Measurements from ENCODE around the gene SP2.
A peak's percentile ranks its signal among the peaks of the same experiment; 100 is the strongest.

The SP2 gene

DNA sequence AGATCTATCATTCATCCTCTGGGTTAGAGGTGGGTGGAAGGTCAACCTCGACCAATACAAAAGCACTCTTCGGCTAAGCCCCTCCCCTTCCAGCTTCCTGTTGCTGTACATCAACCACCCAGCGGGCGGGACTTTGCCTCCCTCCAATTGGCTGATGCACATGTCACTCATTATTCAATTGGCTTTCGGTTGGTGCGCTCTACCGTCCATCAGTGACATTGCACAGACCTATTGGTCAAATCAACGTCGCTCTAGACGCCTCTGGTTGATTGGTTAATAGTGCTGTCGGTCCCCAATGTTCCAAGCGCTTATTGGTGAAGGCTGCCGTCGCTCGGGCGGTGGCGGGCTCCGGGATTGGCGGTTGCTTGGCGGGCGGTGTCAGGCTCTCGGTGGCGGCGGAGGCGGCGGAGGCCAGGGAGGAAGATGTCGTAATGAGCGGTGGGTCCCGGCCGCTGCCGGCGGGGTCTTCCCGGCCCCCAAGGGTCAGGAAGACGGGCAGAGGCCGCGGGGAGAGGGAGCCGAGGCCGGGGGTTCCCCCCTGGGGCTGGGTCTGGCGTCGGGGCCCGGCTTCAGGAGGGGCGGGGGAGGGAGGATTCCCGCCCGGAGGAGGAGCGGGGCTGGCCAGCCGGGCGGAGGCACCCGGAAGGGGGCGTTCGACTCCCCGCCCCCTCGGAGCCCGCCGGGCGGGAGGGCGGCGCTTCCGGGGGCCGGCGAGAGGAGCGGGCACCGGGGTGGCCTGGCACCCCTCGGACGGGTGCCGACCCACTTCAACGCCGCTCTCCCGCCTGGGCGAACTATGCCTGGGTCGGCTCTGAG, at the start of gene SP2:
Gene SP2, plus strand, starts transcription at position 381 of the 816 bp plus-strand sequence. Its CDS starts 51 bp downstream, at position 432.
- peak; percentile 100 for DNase-seq

DNA sequence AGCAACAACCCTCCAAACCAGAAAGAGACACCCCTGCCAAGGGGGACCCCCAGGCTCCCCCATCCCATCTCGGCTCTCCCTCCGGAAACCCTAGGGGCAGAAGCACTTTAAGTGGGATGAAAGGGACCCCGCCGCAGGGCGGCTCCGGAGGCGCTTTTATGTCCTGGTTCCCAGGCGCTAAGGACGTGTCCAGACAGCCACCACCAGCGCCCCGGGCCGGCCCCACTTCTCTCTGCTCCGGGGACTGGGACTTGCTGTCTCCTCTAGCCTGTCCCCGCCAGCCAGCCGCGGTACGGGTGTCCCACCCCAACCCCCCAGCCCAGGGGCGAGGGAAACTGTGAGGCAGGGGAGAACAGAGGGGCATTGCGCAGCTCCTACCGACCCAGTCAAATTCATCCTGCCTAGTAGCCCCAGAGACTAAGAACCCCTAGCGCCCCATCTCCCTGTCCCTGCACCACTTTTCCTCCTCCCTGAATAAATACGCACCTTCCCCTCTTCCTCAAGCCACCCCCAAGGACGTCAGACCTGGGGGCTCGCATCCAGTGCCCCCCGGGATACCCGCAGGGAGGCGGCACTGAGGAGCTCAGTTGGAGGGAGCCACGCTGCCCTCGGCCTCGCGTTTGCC, 49.2 kb upstream of the SP2 start:
- no peak for DNase-seq

DNA sequence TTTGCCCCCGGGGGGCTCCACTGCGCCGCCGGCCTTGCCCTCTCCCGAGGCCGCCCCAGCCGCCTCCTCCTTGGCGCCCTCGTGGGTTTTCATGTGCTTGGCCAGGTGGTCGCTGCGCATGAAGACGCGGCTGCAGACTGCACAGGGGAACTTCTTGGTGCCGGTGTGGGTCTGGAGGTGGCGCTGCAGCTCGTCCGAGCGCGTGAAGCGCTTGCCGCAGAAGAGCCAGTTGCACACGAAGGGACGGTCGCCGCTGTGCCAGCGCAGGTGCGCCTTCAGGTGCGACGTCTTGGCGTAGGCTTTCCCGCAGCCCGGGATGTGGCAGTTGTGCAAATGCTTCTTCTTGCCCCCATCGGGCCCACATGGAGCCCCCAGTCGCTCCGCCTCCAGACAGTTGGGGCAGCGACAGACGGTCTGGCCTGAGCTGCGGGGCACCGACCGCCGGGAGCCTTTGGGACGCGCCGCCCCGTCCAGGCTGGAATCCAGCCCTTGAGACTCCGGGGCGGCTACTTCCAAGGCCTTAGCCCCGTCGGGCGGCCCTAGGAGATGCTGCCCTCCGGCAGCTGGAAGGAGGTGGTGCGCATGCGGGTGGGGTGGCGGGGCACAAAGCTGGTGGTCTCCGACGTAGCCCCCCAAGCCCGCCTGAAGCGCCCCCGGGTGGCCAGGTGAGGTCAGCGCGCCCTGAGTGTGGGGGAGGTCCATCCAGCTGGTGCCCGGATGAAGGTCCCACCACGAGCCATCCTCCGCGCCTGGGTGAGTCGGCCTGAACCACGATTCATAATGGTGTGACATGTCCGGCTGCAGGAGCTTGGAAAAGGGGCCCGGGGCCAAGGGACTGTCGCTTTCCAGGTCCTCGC, 48.5 kb upstream of the SP2 start:
- DNase-seq = peak; percentile 27 to 32

DNA sequence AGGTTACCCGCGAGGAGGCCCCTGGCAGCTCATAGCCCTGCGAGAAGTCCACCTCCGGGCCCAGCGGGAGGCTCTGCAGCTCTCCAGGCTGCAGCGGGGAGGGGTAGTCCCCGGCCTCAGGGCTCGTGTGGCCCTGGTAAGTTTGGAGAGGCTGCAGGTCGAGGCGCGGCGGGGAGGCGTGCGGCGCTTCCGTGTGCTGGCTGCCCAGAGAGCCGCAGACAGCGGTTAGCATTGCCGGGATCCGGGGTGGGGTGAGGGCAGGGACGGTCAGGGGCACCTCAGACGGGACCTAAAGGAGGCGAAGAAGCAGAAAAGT, 47.9 kb upstream of the SP2 start:
- no peak for DNase-seq

DNA sequence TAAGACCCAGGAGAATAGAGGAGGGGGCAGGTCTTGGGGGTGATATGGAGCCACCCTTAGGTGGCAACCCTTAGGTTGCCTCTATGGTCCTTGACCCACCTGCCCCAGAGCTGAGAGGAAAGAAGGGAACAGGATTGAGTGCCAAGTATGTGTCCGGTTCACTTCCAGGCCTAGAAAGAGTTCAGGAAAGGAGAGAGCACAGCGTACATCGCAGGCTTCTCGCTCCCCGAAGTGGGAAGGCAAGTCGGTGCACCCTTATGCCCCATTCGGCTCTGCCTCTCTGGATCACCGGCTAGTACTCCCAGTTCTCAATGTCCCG, 45.7 kb upstream of the SP2 start:
- DNase-seq = no peak

DNA sequence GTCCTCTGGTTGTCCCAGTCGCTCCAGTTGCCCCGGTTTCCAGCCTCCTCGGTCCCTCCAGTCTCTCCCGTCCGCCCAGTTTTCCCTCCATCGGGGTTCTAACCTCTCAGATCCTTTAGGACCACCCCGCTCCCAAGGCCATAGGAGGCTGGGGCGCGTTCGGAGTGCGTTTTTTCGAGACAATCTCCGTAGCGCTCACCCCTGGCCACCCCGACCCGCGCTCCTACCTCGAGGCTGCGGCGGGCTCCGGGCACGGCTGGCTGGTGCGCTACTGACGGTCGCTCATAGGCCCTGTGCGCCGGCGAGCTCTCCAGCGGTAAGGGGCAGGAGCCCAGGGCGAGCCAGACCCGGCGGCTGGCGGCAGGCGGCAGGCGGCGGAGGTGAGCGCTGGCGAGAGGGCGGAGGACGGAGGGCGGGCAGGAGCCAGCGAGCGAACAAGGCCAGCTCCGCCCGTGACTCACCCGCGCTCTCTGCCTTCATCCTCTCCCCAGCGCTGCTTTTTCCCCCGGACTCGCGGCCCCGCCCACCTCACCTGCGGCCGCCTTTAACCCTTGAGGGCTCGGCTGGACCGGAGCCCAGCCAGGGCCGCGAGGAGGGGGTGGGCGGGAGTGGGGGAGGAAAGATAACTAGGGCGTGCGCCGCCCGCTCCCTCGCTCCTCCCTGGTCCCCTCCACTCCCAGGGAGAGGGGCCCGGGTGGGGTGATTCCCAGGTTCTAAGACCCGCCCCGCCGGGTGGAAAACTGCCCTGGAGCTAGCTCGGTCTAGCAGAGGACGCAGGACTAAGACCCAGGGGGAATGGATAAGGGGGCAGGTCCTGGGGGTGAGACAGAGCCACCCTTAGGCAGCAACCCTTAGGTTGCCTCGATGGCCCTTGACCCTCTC, 45.1 kb upstream of the SP2 start, which contains the start of gene SP6:
Gene SP6, minus strand, starts transcription at position 472 of the 882 bp plus-strand sequence. CDS start 2,734 bp downstream, outside the sequence.
- DNase-seq = peak; percentile 49 to 61

DNA sequence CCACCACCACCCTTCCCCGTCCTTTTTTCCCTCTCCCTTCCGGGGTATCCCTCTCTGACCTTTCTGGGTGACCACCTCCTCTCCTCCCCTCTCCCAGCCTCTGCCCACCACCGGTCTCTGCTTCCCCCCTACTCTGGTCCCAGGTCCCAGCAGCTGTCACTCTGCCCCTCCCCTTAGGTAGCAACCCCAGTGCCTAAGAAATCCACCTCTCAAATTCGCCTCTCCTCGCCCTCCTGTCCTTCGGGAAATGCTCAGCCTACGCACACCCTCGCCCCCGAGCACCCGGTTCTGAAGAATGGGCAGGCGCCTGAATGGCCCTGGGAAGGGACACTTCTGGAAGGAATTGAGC, 44.3 kb upstream of the SP2 start:
- no peak for DNase-seq

DNA sequence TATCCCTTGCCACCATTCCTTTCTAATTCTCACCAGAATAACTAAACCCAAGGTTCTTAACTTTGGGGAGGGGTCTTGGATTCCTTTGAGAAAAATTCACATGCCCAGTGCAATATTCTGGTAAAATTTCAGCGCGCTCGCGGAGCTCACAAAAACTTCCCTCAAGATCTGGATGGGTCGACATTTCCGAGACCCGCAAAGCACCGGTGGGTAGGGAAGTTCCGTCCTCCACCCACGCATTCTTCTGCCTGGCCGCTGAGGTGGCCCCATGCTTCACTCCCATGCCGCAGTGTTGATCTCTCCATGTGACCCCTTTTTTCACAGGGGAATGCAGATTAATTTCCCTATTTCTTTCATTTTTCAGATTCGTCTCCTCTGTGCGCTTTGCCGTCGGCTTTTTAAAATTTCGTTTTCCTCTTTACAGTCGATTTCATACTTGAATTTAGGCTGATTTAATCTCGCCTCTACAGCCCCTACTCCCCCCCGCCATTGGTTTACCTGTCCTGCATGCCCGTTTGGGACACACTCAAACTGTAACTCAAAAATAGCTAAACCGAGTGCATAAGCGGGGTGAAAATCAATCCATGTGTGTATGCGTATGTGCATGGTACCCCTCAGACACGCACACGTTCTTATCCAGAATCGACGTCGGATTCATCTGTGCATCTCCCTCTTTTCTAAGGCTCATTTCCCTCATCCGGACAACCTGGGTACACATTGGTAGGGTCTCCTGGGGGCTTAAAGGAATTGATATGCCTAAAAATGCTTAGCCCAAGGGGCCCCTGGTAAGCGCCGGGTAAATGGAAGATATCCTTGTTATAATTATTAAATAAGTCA, 43.7 kb upstream of the SP2 start:
- DNase-seq = no peak

DNA sequence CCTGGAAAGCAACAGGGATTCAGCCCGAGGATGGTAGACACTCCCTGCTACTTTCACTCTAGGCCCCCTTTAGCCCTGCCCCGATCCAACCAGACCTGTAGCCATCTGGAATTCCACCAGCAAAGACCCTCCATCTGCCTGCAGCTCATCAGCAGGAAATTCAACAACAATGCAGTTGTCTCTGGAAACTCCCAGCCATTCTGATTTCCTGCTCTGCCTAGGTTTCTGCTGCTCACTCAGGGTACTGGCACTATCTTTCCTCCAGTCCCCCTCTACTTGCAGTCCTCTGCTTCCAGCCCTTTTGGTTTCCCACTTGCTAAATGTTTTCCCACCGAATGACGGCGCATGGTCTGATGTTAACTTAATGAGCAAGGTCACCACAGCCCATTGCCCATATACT, 42.4 kb upstream of the SP2 start:
- DNase-seq = no peak

DNA sequence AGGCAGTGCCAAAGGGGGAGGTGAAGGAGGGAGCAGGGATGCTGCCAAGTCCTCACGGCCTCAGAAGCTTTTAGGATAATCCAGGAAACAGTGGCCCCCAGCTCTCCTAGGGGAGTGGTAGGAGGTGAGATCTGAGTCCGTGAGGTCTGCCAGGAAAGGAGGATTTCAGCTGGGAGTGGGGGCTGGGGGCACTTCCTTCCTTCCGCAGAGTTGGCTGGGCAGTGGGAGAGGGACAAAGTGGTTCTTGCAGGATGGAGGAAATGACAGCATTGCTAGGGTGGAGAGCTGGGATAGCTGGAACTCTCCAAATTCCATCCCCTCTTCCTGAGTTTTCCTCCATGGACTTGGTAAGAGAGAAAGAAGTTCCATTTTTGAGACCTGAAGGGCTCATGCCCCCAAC, 40.3 kb upstream of the SP2 start:
- no peak for DNase-seq

DNA sequence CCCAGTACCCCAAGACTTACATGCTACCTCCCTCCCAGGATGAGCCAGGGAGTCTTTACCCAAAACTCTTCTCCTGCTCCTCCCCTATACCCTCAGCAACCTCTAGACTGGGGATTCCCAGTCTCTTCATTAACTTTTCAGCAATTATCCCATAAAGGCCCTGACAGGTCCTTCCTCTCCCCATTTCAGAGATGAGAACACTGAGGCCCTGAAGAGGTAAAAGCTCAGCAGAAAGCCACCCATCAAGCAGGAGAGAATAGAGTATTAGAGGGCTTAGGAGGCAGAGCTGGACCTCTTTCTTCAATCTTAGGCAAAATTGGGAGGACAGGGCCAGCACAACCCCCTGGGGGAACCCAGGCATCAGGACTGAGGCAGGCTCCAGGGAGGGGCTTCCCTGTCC, 39.2 kb upstream of the SP2 start:
- no peak for DNase-seq

DNA sequence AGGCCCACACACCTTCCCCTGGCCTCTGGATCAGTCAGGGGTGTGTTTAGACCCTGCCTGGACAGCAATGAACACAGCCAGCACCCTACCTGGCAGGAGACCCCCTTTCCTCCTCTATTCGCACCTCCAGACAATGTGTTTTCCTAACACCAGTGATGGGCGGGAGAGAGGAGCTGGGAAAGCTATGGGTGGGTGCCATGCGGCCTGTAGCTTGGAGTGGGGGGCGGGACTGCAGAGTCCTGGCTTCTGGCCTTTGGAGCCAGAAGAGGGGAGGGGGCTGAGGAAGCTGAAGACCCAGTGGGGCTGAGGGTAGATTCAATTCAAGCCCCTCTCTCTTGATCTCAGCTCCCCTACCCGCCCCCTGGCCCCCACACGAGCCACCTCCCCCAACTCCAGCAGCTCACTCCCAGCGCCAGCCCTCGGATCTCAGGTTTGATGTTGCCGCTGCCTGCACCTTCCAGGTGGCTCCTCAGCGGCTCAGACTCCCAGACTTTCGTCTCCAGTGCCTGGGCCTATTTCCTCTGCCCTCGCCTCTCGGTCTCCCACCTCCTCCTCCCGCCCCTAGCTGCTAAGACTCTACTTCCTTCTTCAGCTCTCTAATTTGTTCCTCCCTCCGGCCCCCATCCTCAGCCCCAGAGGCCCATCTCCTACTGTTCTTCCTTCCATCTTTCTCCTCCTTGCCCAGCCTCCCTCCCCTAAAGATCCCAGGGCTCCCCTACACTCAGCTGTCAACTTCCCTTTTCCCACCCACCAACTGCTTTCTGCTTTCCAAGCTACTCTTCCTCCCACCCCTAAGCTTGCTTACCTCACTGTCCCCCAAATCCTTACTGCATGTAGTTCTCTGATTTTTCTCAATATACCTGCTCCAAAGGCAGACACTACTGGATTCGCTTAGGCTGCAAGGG, 38.2 kb upstream of the SP2 start:
- DNase-seq = no peak

DNA sequence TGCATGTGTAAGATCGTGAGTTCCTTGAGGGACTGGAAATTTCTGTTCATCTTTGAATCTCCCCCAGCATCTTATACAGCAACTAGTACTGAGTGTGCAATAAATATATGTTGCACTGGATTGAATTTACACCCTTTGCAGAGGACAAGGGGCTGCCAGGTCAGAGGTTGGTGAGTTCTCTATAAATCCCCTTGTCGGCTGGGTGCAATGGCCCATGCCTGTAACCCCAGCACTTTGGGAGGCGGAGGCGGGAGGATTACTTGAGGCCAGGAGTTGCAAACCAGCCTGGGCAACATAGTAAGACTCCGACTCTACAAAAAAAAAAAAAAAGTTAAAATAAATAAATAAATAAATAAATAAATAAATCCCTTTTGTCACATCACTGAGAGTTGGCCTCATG, 35.6 kb upstream of the SP2 start:
- no peak for DNase-seq

DNA sequence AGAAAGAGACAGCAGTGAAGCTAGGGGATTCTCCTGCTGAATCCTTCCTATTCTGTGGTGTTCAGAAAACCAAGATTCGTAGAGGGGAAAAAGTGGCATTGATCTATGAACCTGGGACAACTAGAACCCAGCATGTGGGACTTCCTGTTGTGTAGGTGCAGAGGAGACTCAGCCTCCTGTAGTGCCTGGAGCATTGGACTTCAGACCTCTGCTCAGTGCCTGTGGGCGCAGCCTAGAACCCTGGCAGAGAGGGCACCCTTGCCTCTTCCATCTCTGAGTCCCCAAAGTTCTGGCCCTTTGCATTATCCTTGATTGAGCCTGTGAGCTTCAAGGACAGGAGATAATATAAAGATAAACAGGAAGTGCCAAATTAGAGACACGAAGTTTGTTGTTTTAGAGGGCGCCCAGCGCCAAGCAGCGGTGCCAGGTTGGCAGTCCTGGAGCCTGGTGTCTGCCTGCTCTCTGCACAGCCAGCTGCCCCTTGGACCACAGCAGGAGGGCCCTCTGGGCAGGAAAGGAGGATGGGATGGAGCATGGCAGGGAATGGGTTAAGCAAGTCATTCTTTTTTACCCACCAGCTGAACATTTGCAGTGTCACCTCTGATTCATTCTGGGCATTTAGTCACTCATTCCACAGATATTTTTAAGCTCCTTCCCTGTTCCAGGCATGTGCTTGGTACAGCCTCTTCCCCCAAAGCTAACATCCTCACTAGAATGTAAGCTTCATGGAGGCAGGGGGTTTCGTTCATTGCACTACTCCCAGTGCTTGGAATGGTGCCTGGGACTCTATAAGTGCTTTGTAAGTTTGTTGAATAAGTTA, 33.2 kb upstream of the SP2 start:
- no peak for DNase-seq

DNA sequence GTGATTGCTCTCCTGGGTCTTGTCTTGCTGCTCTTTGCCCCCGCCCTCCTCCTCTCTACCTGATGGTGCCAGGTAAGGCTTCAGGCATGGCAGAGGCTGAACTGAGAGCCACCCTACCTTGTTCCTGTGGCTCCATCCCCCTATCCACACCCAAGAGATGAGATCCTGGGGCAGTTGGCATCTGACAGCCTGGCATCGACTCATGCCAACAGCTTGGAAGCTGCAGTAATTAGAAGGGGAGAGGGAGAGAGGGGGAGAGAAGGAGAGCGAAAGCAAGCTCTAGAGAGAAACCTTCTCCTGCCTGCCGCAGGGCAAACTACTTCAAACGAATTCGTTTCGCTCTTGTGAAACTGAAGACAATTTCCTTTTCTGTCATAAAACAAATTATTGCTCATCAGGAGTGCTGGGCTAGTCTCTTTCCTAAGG, 31.2 kb upstream of the SP2 start:
- no peak for DNase-seq

DNA sequence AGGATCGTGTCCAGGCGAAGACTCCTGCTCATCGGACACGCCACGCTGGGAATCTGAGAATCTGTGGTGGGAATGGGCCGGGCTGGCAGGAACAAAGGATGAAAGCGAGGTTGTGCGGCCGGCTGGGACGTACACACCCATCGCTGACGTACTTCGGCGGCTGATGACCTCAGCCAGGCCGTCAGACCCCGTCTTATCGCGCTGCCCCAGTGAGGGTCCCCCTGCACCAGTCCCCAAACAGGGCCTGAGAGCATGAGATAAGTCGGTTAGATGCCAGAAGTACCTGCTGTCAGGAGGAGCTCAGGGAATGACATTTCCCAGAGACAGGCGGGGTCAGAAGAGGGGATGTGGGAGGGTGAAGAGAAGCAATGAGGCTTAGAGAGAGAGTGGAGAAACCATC, 29.1 kb upstream of the SP2 start:
- DNase-seq = no peak

DNA sequence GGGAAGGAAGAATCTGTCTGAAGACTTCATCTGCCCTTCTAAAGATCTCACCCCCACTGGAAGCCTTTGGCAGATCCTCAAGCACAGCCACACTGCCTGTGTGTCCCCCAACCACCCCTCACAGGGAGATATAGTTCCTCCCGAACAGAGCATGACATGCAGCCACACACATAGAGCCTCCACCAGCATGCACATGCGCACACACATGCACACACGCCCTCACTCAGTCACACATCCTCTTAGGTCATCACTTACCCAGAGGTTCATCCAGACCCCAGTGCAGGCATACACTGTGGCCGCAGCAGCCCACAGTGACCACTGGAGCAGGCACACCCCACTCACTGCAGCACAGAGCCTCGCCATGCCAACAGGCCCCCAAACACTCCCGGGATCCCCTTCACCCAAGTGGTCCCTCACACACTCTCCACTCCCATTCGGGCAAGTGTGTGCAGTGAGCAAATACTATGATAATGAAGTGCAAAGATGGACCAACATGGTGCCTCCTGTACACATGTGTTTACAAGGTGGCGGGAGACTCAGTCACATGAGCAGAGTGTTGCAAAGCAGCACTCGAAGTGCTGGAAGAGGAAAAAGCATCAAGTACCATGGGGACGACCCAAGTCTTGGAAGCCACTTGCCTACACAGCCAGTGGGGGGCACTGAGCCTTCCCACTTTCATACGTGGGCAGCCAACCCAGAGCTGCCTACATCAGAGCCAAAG, 28.1 kb upstream of the SP2 start:
- DNase-seq = no peak

DNA sequence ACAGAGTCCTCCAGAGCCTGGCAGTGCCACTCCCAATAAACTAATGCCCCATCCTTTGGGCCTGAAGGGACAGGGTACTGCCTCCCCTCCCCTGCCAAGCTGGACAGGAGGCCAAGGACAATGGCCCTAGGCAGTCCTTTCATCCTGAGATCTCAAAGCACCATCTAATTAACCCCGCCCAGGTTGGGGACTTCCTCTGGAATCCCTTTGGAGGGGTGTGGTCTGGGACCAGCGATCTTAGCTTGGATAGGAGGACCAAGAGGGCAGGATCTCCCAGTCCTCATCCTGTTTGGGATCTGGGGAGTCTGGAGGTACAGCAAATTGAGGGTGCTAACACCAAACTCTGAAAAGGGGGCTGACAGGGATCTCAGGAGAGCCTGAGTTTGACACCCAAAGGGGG, 26.9 kb upstream of the SP2 start:
- DNase-seq = no peak

DNA sequence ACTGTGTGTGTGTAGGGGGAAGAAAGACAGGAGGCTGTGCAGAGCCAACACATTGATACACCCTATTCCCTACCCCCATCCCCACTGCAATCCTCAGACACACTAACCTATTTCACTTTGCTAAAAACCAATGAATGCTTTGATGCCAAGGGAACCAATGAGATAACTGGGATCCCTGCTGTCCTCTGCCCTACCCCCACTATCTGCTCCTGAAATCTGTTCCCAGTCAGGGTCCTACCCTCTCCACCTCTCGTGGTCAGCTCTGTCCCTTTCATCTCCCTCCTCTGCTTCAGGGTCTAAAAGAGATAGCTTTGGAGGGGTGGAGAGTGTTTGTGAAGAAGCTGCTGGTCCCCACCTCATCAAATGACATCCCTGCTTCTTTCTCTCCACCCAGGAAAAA, 26.0 kb upstream of the SP2 start:
- no peak for DNase-seq
